Fibroblast of gingiva (primary cell): ENCODE measurements around the gene TICRR.

Experiments
- DNase-seq: peaks from one replicate; pipeline ENCODE4 v3.0.0-alpha.2; 2011; ENCODE audit warnings: low read depth

TICRR gene

GRCh38 chr15:89673165-89673512 lies 97.9 kb downstream of the TICRR start:
- no peak for DNase-seq

- no peak for DNase-seq
Measured at GRCh38 chr15:89674526-89674925, 99.3 kb downstream of the TICRR start.

GRCh38 chr15:89675606-89676005 lies 100.3 kb downstream of the TICRR start:
- no peak for DNase-seq

GRCh38 chr15:89677381-89677780 lies 102.1 kb downstream of the TICRR start:
- DNase-seq: no peak
